Measurements from ENCODE around the gene SHROOM3.

GRCh38 chr4:76733068-76733771, 298.2 kb downstream of the SHROOM3 start:
- peak in 2 of 3 experiments; percentile 21 to 38 for TF ChIP-seq CTCF (IDR thresholded peaks at IDR 0.05)
- no peak for TF ChIP-seq POLR2A (IDR thresholded peaks at IDR 0.05; ENCODE audit: low read depth)

All from esophagus muscularis mucosa (tissue), 3 donors.